Measurements from ENCODE around the gene RSPO3. TPM values are rescaled to one million over a fixed set of nuclear protein-coding genes. Genes with fewer than 3 reads are reported as not detected.
A peak's percentile ranks its signal among the peaks of the same experiment; 100 is the strongest.

The RSPO3 gene
- total and polyA plus RNA-seq, 4 donors, result 1.4 to 3.5 (median 1.6) TPM

- H3K27me3 ChIP-seq (ENCODE audit: control insufficient read depth in 4 of 4, insufficient read depth in 4 of 4, low read length in 3 of 4), result no peaks in the 10 kb centered on the region
Measured at GRCh38 chr6:127164036-127164435, 45.6 kb downstream of the RSPO3 start.

DNA sequence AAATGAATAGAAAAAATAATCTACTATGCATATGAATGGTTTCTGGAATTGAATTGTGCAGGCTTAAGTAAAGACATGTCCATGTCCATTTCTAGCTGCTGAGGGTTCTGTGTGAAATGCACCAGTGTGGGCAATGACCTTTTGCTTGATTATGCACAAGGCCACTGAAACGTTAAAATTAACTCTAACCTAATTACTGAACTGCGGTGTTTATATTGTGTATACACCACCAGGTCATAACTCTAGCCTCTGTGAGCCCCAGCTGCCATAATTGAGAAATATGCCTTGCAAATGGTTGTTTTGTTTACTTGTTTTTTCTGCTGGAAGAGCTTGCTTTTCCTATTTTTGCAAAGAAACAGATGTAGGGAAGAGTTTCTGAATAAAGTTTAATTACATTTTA lies 46.1 kb downstream of the RSPO3 start:
- TF ChIP-seq RXRA (IDR thresholded peaks at IDR 0.05) (peak; percentile 55 to 64), TAF1 (conservative IDR thresholded peaks at IDR 0.05) (no peak), NR2F2 (IDR thresholded peaks at IDR 0.05) (peak; percentile 65)
- H3K4me3 ChIP-seq (ENCODE audit: low read depth in 1 of 3, low read length in 3 of 3), result no peak overlapping the region
- H3K27ac ChIP-seq (ENCODE audit: low read depth in 1 of 2, low read length in 2 of 2), result no peak overlapping the region
- no peak for DNase-seq (ENCODE audit: low spot score)
- WGBS, result 51% methylated on average over 2 of the region's 2 CpGs
- peaks cover 0 to 3% (median 0%) of the 10 kb centered on the region in 4 donors for H3K9me3 ChIP-seq (ENCODE audit: control insufficient read depth in 4 of 4, low read length in 3 of 4)
- no peaks in the 10 kb centered on the region for H3K27me3 ChIP-seq (ENCODE audit: control insufficient read depth in 4 of 4, insufficient read depth in 4 of 4, low read length in 3 of 4)
- H3K36me3 ChIP-seq (ENCODE audit: control insufficient read depth in 4 of 4, insufficient read depth in 3 of 4, low read depth in 1 of 4, low read length in 3 of 4), result no peaks in the 10 kb centered on the region
- H3K4me1 ChIP-seq (ENCODE audit: control insufficient read depth in 4 of 4, insufficient read depth in 4 of 4, low read length in 3 of 4), result no peaks in the 10 kb centered on the region
- H3K9ac ChIP-seq (ENCODE audit: low read depth in 1 of 2, low read length in 2 of 2), result no peak overlapping the region

More at GRCh38 chr6:127164036-127164435, 45.6 kb downstream of the RSPO3 start:
- DNase-seq (ENCODE audit: low spot score), result no peak
- Histone ChIP-seq H3K9me3 (ENCODE audit: control insufficient read depth in 4 of 4, low read length in 3 of 4) (peaks cover 0 to 3% (median 0%) of the 10 kb centered on the region in 4 donors), H3K36me3 (ENCODE audit: control insufficient read depth in 4 of 4, insufficient read depth in 3 of 4, low read depth in 1 of 4, low read length in 3 of 4) (no peaks in the 10 kb centered on the region), H3K9ac (ENCODE audit: low read depth in 1 of 2, low read length in 2 of 2) (no peak overlapping the region), H3K27ac (ENCODE audit: low read depth in 1 of 2, low read length in 2 of 2) (no peak overlapping the region), H3K4me1 (ENCODE audit: control insufficient read depth in 4 of 4, insufficient read depth in 4 of 4, low read length in 3 of 4) (no peaks in the 10 kb centered on the region), H3K4me3 (ENCODE audit: low read depth in 1 of 3, low read length in 3 of 3) (no peak overlapping the region)
- TF ChIP-seq NR2F2 (IDR thresholded peaks at IDR 0.05) (no peak), HNF4G (IDR thresholded peaks at IDR 0.05) (no peak), GABPA (IDR thresholded peaks at IDR 0.05 in 1 of 2, conservative IDR thresholded peaks at IDR 0.05 in 1 of 2) (no peak), FOXA1 (IDR thresholded peaks at IDR 0.05) (no peak), SP1 (IDR thresholded peaks at IDR 0.05) (no peak)
- TF ChIP-seq, protein P1, sequence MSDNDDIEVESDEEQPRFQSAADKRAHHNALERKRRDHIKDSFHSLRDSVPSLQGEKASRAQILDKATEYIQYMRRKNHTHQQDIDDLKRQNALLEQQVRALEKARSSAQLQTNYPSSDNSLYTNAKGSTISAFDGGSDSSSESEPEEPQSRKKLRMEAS (IDR thresholded peaks at IDR 0.05), result no peak
- TF ChIP-seq, protein P2, sequence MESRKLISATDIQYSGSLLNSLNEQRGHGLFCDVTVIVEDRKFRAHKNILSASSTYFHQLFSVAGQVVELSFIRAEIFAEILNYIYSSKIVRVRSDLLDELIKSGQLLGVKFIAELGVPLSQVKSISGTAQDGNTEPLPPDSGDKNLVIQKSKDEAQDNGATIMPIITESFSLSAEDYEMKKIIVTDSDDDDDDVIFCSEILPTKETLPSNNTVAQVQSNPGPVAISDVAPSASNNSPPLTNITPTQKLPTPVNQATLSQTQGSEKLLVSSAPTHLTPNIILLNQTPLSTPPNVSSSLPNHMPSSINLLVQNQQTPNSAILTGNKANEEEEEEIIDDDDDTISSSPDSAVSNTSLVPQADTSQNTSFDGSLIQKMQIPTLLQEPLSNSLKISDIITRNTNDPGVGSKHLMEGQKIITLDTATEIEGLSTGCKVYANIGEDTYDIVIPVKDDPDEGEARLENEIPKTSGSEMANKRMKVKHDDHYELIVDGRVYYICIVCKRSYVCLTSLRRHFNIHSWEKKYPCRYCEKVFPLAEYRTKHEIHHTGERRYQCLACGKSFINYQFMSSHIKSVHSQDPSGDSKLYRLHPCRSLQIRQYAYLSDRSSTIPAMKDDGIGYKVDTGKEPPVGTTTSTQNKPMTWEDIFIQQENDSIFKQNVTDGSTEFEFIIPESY (IDR thresholded peaks at IDR 0.05), result no peak
- 57% methylated on average over 3 of the region's 3 CpGs for WGBS

GRCh38 chr6:127173156-127173940 lies 54.9 kb downstream of the RSPO3 start:
- peaks cover 0 to 2% (median 0%) of the 10 kb centered on the region in 4 donors for H3K27me3 ChIP-seq (ENCODE audit: control insufficient read depth in 4 of 4, insufficient read depth in 4 of 4, low read length in 3 of 4)
- no peaks in the 10 kb centered on the region for H3K4me1 ChIP-seq (ENCODE audit: control insufficient read depth in 4 of 4, insufficient read depth in 4 of 4, low read length in 3 of 4)
- TF ChIP-seq CTCF (IDR thresholded peaks at IDR 0.05; ENCODE audit: low read depth, low read length, missing input control) (no peak), YY1 (IDR thresholded peaks at IDR 0.05) (no peak), REST (IDR thresholded peaks at IDR 0.05) (no peak), GABPA (IDR thresholded peaks at IDR 0.05 in 1 of 2, conservative IDR thresholded peaks at IDR 0.05 in 1 of 2) (no peak), SP1 (IDR thresholded peaks at IDR 0.05) (no peak), NR2F2 (IDR thresholded peaks at IDR 0.05) (no peak), HNF4G (IDR thresholded peaks at IDR 0.05) (no peak)
- TF ChIP-seq, protein P1 (IDR thresholded peaks at IDR 0.05), result no peak
- no peak overlapping the region for H3K9ac ChIP-seq (ENCODE audit: low read depth in 1 of 2, low read length in 2 of 2)
- H3K27ac ChIP-seq (ENCODE audit: low read depth in 1 of 2, low read length in 2 of 2), result no peak overlapping the region
- 78% methylated on average over 5 of the region's 5 CpGs for WGBS
- H3K9me3 ChIP-seq (ENCODE audit: control insufficient read depth in 4 of 4, low read length in 3 of 4), result no peaks in the 10 kb centered on the region
- no peak overlapping the region for H3K4me3 ChIP-seq (ENCODE audit: low read depth in 1 of 3, low read length in 3 of 3)
- no peaks in the 10 kb centered on the region for H3K36me3 ChIP-seq (ENCODE audit: control insufficient read depth in 4 of 4, insufficient read depth in 3 of 4, low read depth in 1 of 4, low read length in 3 of 4)
- DNase-seq (ENCODE audit: low spot score), result no peak
